HEK293T (cell line): ENCODE results near the gene CADM2.

ENCODE experiments used
- ARNT ChIP-seq: fragments of 450-650 bp; IDR thresholded peaks from 2 replicates; pipeline ENCODE4 v1.6.1; 2017; ENCODE audit warnings: mild to moderate bottlenecking
- BHLHE40 ChIP-seq: fragments of 450-650 bp; IDR thresholded peaks from 2 replicates; pipeline ENCODE4 v1.6.1; 2016; ENCODE audit warnings: mild to moderate bottlenecking, moderate library complexity, borderline replicate concordance
- CTBP1 ChIP-seq: fragments of 450-650 bp; IDR thresholded peaks from 2 replicates; pipeline ENCODE4 v1.6.1; 2016; ENCODE audit warnings: borderline replicate concordance
- ELF4 ChIP-seq: fragments of 450-650 bp; IDR thresholded peaks from 2 replicates; pipeline ENCODE4 v1.6.1; 2017; ENCODE audit warnings: antibody characterized with exemption
- FOXM1 ChIP-seq: fragments of 450-650 bp; IDR thresholded peaks from 2 replicates; pipeline ENCODE4 v1.6.1; 2017; ENCODE audit warnings: mild to moderate bottlenecking, borderline replicate concordance
- HDGF ChIP-seq: fragments of 450-650 bp; IDR thresholded peaks from 2 replicates; pipeline ENCODE4 v1.6.1; 2017; ENCODE audit warnings: antibody characterized with exemption, borderline replicate concordance
- L3MBTL2 ChIP-seq: fragments of 450-650 bp; conservative IDR thresholded peaks from 2 replicates; pipeline ENCODE4 v1.6.1; 2016; ENCODE audit warnings: mild to moderate bottlenecking
- NFRKB ChIP-seq: fragments of 450-650 bp; IDR thresholded peaks from 2 replicates; pipeline ENCODE4 v1.6.1; 2016; ENCODE audit warnings: mild to moderate bottlenecking, moderate library complexity
- SP1 ChIP-seq: fragments of 450-650 bp; IDR thresholded peaks from 2 replicates; pipeline ENCODE4 v1.6.1; 2017
- SUZ12 ChIP-seq: fragments of 450-650 bp; IDR thresholded peaks from 2 replicates; pipeline ENCODE4 v1.6.1; 2016; ENCODE audit warnings: mild to moderate bottlenecking
- TARDBP ChIP-seq: fragments of 450-650 bp; IDR thresholded peaks from 2 replicates; pipeline ENCODE4 v1.6.1; 2016

DNA sequence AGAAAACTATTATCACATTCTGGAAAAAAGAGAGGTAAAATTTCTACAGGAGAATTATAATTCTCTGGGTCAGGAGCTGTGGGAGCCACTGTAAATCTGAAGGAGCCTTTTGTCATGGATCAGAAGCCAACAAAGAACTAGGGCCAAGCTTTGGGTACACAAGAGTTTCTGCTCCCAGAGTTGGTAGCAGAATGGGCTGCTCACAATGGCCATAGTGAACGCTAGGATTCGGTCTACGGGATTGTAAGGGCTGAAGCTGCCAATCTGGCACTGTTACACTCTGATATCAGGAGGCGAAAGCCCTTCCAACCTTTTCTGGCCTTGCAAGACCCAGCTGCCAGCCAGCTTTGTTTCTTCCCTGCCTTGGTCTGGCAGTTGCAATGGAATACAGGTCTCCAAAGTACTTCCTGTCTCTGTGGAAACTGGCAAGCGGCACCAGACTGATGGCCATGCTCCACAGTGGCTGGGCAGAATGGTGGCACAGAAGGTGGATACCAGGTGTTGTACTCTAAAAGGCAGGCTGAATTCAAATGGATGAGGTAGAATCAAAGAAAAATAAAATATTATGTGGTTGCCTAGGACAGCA, 831.7 kb downstream of the CADM2 start:
- TF ChIP-seq SP1 (no peak), SUZ12 (no peak), HDGF (no peak), ELF4 (no peak), NFRKB (no peak), CTBP1 (no peak), TARDBP (no peak), L3MBTL2 (no peak), FOXM1 (no peak), ARNT (no peak), BHLHE40 (no peak)
